Measurements from ENCODE around the gene LORICRIN.

GRCh38 chr1:153210206-153210605, 49.3 kb upstream of the LORICRIN start:
- no peak for TF ChIP-seq POLR2AphosphoS5 (IDR thresholded peaks at IDR 0.05; ENCODE audit: low read depth, low read length)
- TF ChIP-seq POLR2A (IDR thresholded peaks at IDR 0.05; ENCODE audit: low read depth, low read length), result no peak
